Esophagus squamous epithelium (tissue), 4 donors: Measurements from ENCODE around the gene PTK7.

Experiments
- POLR2A ChIP-seq, 4 donors: fragments of 450-650 bp; IDR thresholded peaks; one replicate each; pipeline ENCODE4 v1.6.1; 2017; ENCODE audit warnings: antibody characterized with exemption in 4 of 4, mild to moderate bottlenecking in 4 of 4, moderate library complexity in 3 of 4
- TF ChIP-seq, protein P1 (sequence below), 6 experiments: fragments of 450-650 bp in 4 of 6; fragments of 200-600 bp in 2 of 6; sonication (generic) in 2 of 6; IDR thresholded peaks; one replicate each; pipeline ENCODE4 v1.5.1; 2016 to 2019; ENCODE audit warnings: antibody characterized with exemption in 6 of 6, mild to moderate bottlenecking in 4 of 6, moderate library complexity in 4 of 6

- no peak for TF ChIP-seq POLR2A (IDR thresholded peaks at IDR 0.05)
- TF ChIP-seq, protein P1, sequence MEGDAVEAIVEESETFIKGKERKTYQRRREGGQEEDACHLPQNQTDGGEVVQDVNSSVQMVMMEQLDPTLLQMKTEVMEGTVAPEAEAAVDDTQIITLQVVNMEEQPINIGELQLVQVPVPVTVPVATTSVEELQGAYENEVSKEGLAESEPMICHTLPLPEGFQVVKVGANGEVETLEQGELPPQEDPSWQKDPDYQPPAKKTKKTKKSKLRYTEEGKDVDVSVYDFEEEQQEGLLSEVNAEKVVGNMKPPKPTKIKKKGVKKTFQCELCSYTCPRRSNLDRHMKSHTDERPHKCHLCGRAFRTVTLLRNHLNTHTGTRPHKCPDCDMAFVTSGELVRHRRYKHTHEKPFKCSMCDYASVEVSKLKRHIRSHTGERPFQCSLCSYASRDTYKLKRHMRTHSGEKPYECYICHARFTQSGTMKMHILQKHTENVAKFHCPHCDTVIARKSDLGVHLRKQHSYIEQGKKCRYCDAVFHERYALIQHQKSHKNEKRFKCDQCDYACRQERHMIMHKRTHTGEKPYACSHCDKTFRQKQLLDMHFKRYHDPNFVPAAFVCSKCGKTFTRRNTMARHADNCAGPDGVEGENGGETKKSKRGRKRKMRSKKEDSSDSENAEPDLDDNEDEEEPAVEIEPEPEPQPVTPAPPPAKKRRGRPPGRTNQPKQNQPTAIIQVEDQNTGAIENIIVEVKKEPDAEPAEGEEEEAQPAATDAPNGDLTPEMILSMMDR (IDR thresholded peaks at IDR 0.05) = no peak
Observed at GRCh38 chr6:43082806-43083655, 6.9 kb downstream of the PTK7 start.
